IMR-90 (cell line): ENCODE measurements around the gene TLR10. TPM values are rescaled to one million over a fixed set of nuclear protein-coding genes. Genes with fewer than 3 reads are reported as not detected.
A peak's percentile ranks its signal among the peaks of the same experiment; 100 is the strongest.

Experiments
- ATAC-seq: fragments of 200-7000 bp; cut with Tn5 transposase; 2 replicates; pipeline ENCODE4 v1.9.1; 2020; ENCODE audit warnings: low read depth, mild to moderate bottlenecking, moderate library complexity
- BruUV-seq: library from RNA; stranded (reverse); fragments of 400-500 nt; replicated peaks from 2 replicates; lab custom pipeline; 2021; lab: Mats Ljungman, UMichigan
- CTCF ChIA-PET: fragments of 300-600 bp; formaldehyde crosslinking; extraction: SDS; loops from one replicate; lab custom pipeline; 2021; ENCODE audit warnings: antibody characterized with exemption; lab: Yijun Ruan, JAX
- POLR2A ChIA-PET: fragments of 300-600 bp; sonication (Branson Sonifier 250); formaldehyde crosslinking; loops from one replicate; lab custom pipeline; 2022; ENCODE audit warnings: antibody characterized with exemption; ENCODE audit not compliant: unreplicated experiment; lab: Charles Lee
- DNase-seq: peaks from one replicate; pipeline ENCODE4 v3.0.0; 2013
- H2AFZ ChIP-seq: replicated peaks from 2 replicates; pipeline ENCODE3; 2013; ENCODE audit warnings: low read length, mild to moderate bottlenecking; ENCODE audit not compliant: poor library complexity
- H2AK5ac ChIP-seq: 2 replicates; pipeline ENCODE4 v1.6.1; 2013; ENCODE audit warnings: low read depth, low read length, inconsistent platforms
- H2AK9ac ChIP-seq: replicated peaks from 2 replicates; pipeline ENCODE3; 2013; ENCODE audit warnings: mild to moderate bottlenecking, low read depth, low read length, moderate library complexity; ENCODE audit not compliant: poor library complexity
- H2BK120ac ChIP-seq: 2 replicates; pipeline ENCODE4 v1.6.1; 2013; ENCODE audit warnings: low read depth, low read length, inconsistent platforms
- H2BK15ac ChIP-seq: 3 replicates; pipeline ENCODE4 v1.6.1; 2013; ENCODE audit warnings: low read depth, low read length, inconsistent platforms
- H2BK20ac ChIP-seq: 2 replicates; pipeline ENCODE4 v1.6.1; 2013; ENCODE audit warnings: low read depth, mild to moderate bottlenecking, inconsistent platforms, low read length, moderate library complexity
- H2BK5ac ChIP-seq: 2 replicates; pipeline ENCODE4 v1.6.1; 2013; ENCODE audit warnings: mild to moderate bottlenecking, low read depth, low read length, inconsistent platforms; ENCODE audit not compliant: poor library complexity, severe bottlenecking
- H3K14ac ChIP-seq: replicated peaks from 2 replicates; pipeline ENCODE4 v1.6.1; 2013; ENCODE audit warnings: low read depth, low read length, inconsistent platforms
- H3K18ac ChIP-seq: 2 replicates; pipeline ENCODE4 v1.6.1; 2013; ENCODE audit warnings: low read depth, low read length, control low read depth
- H3K23ac ChIP-seq: 2 replicates; pipeline ENCODE4 v1.6.1; 2013; ENCODE audit warnings: low read depth, low read length, inconsistent platforms
- H3K27ac ChIP-seq: 2 replicates; pipeline ENCODE4 v1.5.1; 2013; ENCODE audit warnings: mild to moderate bottlenecking, control low read depth, low read length; ENCODE audit not compliant: insufficient read depth
- H3K27me3 ChIP-seq: 2 replicates; pipeline ENCODE4 v1.6.1; 2013; ENCODE audit warnings: low read length; ENCODE audit not compliant: control insufficient read depth, insufficient read depth
- H3K36me3 ChIP-seq: 2 replicates; pipeline ENCODE4 v1.6.1; 2013; ENCODE audit warnings: low read length, mixed read lengths; ENCODE audit not compliant: control insufficient read depth, insufficient read depth
- H3K4ac ChIP-seq: 2 replicates; pipeline ENCODE4 v1.6.1; 2013; ENCODE audit warnings: low read depth, low read length, inconsistent platforms
- H3K4me1 ChIP-seq: 2 replicates; pipeline ENCODE4 v1.6.1; 2013; ENCODE audit warnings: low read length, mixed read lengths; ENCODE audit not compliant: control insufficient read depth, insufficient read depth
- H3K4me2 ChIP-seq: 2 replicates; pipeline ENCODE4 v1.6.1; 2013; ENCODE audit warnings: low read depth, mild to moderate bottlenecking, control low read depth, low read length, moderate library complexity
- H3K4me3 ChIP-seq: 2 replicates; pipeline ENCODE4 v1.5.1; 2013; ENCODE audit warnings: low read depth, mild to moderate bottlenecking, control low read depth, low read length, moderate library complexity; ENCODE audit not compliant: insufficient read depth
- H3K56ac ChIP-seq: 2 replicates; pipeline ENCODE4 v1.6.1; 2013; ENCODE audit warnings: low read length, inconsistent platforms; ENCODE audit not compliant: insufficient read depth; ENCODE audit errors: extremely low read depth
- H3K79me1 ChIP-seq, 2 experiments: 2 replicates each; pipeline ENCODE4 v1.6.1; 2013; ENCODE audit warnings: low read length in 2 of 2, inconsistent platforms in 1 of 2, low read depth in 1 of 2
- H3K9ac ChIP-seq: 2 replicates; pipeline ENCODE4 v1.6.1; 2013; ENCODE audit warnings: low read depth, low read length, control low read depth
- H3K9me1 ChIP-seq: 2 replicates; pipeline ENCODE4 v1.6.1; 2013; ENCODE audit warnings: low read length, inconsistent platforms; ENCODE audit not compliant: insufficient read depth
- H3K9me3 ChIP-seq: 2 replicates; pipeline ENCODE4 v1.6.1; 2013; ENCODE audit warnings: low read length; ENCODE audit not compliant: control insufficient read depth, insufficient read depth
- H4K20me1 ChIP-seq: 2 replicates; pipeline ENCODE4 v1.6.1; 2013; ENCODE audit warnings: low read length, inconsistent platforms; ENCODE audit not compliant: insufficient read depth
- H4K5ac ChIP-seq: 2 replicates; pipeline ENCODE4 v1.6.1; 2013; ENCODE audit warnings: mild to moderate bottlenecking, low read depth, low read length, control low read depth
- H4K8ac ChIP-seq, 2 experiments: 2 replicates each; pipeline ENCODE4 v1.6.1; 2013; ENCODE audit warnings: low read depth in 2 of 2, low read length in 2 of 2, control low read depth in 1 of 2, inconsistent platforms in 1 of 2
- H4K91ac ChIP-seq: 2 replicates; pipeline ENCODE4 v1.6.1; 2013; ENCODE audit warnings: low read depth, low read length, inconsistent platforms; ENCODE audit not compliant: insufficient read depth
- MAFK ChIP-seq: IDR thresholded peaks from 2 replicates; pipeline ENCODE4 v1.6.1; 2012; ENCODE audit warnings: low read depth, low read length, improper control_type of control experiment
- MAZ ChIP-seq: IDR thresholded peaks from 2 replicates; pipeline ENCODE4 v1.6.1; 2012; ENCODE audit warnings: low read depth, mild to moderate bottlenecking, low read length, improper control_type of control experiment, moderate library complexity, borderline replicate concordance
- MXI1 ChIP-seq: IDR thresholded peaks from 2 replicates; pipeline ENCODE4 v1.6.1; 2012; ENCODE audit warnings: low read depth, mild to moderate bottlenecking, low read length, moderate library complexity, borderline replicate concordance
- RAD21 ChIP-seq: IDR thresholded peaks from 2 replicates; pipeline ENCODE4 v1.6.1; 2012; ENCODE audit warnings: low read length, improper control_type of control experiment
- SMC3 ChIP-seq: fragments of 150-350 bp; IDR thresholded peaks from 2 replicates; pipeline ENCODE4 v1.6.1; 2016; ENCODE audit warnings: low read depth, mild to moderate bottlenecking, antibody characterized with exemption, low read length, moderate library complexity
- WGBS, 2 experiments: methylation state at CpG; one replicate each; pipeline versions ENCODE4 v1.1.5 to v1.1.7; 2013; ENCODE audit warnings: missing lambda C conversion rate in 2 of 2; ENCODE audit not compliant: insufficient read length in 1 of 2; ENCODE audit errors: extremely low coverage in 2 of 2; 5-methylcytosine and 5-hydroxymethylcytosine counted together
- dilution Hi-C: fragments of 300-500 bp; cut with HindIII; formaldehyde crosslinking; loops from one replicate; pipeline ENCODE4 v1.14.3; 2018; ENCODE audit warnings: low sequenced_read_pairs; ENCODE audit not compliant: unreplicated experiment
- in situ Hi-C: fragments of 300-500 bp; cut with MboI; formaldehyde crosslinking; loops from 3 replicates; pipeline ENCODE4 v1.14.3; 2019; ENCODE audit warnings: low sequenced_read_pairs, inconsistent platforms, mixed read lengths
- intact Hi-C: fragments of 100-400 bp; cut with micrococcal nuclease; formaldehyde crosslinking; loops from 2 replicates; pipeline ENCODE4 v1.10.0; 2022
- polyA plus RNA-seq, 3 experiments: library from polyadenylated mRNA; depleted of rRNA; stranded (reverse); fragments of >200 nt; gene quantifications; 2 replicates each; pipeline ENCODE4 v1.2.3, GENCODE V29; 2012; ENCODE audit warnings: low replicate concordance in 1 of 3
- total RNA-seq: library from RNA; depleted of rRNA; stranded (reverse); fragments of >200 nt; gene quantifications from 2 replicates; pipeline ENCODE4 v1.2.3, GENCODE V29; 2012

TLR10 gene
- total and polyA plus RNA-seq, 2 of the 4 experiments (the other 2 are of a cell fraction): not detected

DNA sequence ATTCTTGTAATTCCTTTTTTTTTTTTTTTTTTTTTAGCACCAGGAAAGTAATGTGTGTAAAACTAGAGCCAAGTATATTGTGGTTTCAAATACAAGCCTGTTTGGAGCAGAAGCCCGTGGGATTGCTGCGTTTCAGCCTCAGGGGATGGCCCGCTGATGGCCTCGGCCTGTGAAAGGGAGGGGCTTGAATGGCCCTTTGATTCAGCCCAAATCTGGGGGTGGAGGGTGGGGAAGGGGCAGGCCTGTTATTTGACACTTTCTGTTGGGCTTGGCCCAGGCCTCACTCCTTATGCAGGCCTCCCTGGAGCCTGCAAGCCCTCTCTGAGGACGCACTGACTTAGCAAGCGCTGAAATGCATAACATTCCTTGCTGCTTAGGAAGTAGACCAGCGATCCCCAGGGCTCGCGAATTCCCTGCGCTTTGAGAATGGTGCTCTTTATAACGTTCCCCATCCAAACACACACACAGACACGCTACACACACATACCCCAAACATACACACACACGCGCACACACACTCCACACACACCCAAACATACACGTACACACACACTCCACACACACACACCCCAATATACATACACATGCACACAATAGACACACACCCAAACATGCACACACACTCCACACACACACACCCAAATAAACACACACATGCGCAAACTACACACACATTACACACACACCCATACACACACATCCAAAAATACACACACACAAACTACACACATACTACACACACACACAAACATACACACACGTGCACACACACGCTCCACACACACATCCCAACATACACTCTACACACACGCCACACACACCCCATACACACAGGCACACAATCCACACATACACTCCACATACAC lies 29.6 kb downstream of the TLR10 start:
- Histone ChIP-seq H4K8ac (peak overlapping the region; percentile 14 to 96; a peak in 3 of 4 replicates), H2AK5ac (peak overlapping the region; percentile 99), H3K27ac (peak overlapping the region; percentile 81), H3K23ac (peak overlapping the region; percentile 77), H4K91ac (peak overlapping the region; percentile 67), H2BK20ac (peak overlapping the region; percentile 63), H3K4me1 (peaks cover 11% of the 10 kb centered on the region), H4K20me1 (peaks cover 7% of the 10 kb centered on the region), H2AFZ (peak overlapping the region; percentile 95), H3K9me3 (no peaks in the 10 kb centered on the region), H3K9me1 (peaks cover 20% of the 10 kb centered on the region), H2BK120ac (peak overlapping the region; percentile 87), H2BK15ac (peak overlapping the region; percentile 53; the same call in 2 of the 3 replicates), H2BK5ac (peak overlapping the region; percentile 99), H3K14ac (peak overlapping the region; percentile 98), H3K9ac (peak overlapping the region; percentile 64), H4K5ac (peak overlapping the region; percentile 90), H3K56ac (0 out of 2 replicates have a peak overlapping the region, but pooled peaks have one; percentile 27), H3K4ac (peak overlapping the region; percentile 90), H3K4me2 (peak overlapping the region; percentile 89), H3K27me3 (peaks cover 2% of the 10 kb centered on the region; the same call in 1 of the 2 replicates), H3K18ac (peak overlapping the region; percentile 95), H3K4me3 (no peak overlapping the region; the same call in 1 of the 2 replicates), H2AK9ac (peak overlapping the region; percentile 90), H3K79me1 (no peaks in the 10 kb centered on the region), H3K36me3 (no peaks in the 10 kb centered on the region)
- DNase-seq: peak; percentile 99
- TF ChIP-seq RAD21 (0 out of 2 replicates have a peak, but pooled peaks have one; percentile 11), MAFK (peak; percentile 16; the same call in 1 of the 2 replicates), MAZ (peak; percentile 79; the same call in 1 of the 2 replicates), MXI1 (peak; percentile 22; the same call in 1 of the 2 replicates), SMC3 (no peak)
- intact Hi-C loops: loop anchor here (10.0 kb wide), 1 partner anchor 692 kb away; no protein-coding TSS in a partner anchor
- ATAC-seq: peak; percentile 98
- BruUV-seq: no TSS peak
- dilution Hi-C loops: no loop called here
- CTCF ChIA-PET: no interaction called here
- in situ Hi-C loops: no loop called here
- POLR2A ChIA-PET: no interaction called here
- WGBS, 2 experiments: 36% methylated on average over 12 of the region's 19 CpGs; no CpG with 5 or more reads in 1 of the 2 experiments
